HepG2 (cell line): ENCODE measurements around the gene MYO1E. TPM values are rescaled to one million over a fixed set of nuclear protein-coding genes. Genes with fewer than 3 reads are reported as not detected.

Source experiments
- IKZF4 ChIP-seq: sonication (generic); formaldehyde crosslinking; IDR thresholded peaks from 2 replicates; pipeline ENCODE4 v1.5.1; 2020; ENCODE audit warnings: borderline replicate concordance, mild to moderate bottlenecking, low read depth, missing genetic modification reagents; ENCODE audit errors: not compliant biosample characterization
- NRL ChIP-seq: sonication (generic); formaldehyde crosslinking; IDR thresholded peaks from 2 replicates; pipeline ENCODE4 v1.5.0; 2020; ENCODE audit warnings: missing genetic modification reagents, mild to moderate bottlenecking, moderate library complexity, borderline replicate concordance
- TSC22D2 ChIP-seq: sonication (generic); formaldehyde crosslinking; IDR thresholded peaks from 2 replicates; pipeline ENCODE4 v1.5.1; 2020; ENCODE audit warnings: missing genetic modification reagents, mild to moderate bottlenecking, borderline replicate concordance
- ZFP41 ChIP-seq: sonication (generic); formaldehyde crosslinking; IDR thresholded peaks from 2 replicates; pipeline ENCODE4 v1.4.0; 2020; ENCODE audit warnings: mild to moderate bottlenecking, missing genetic modification reagents, borderline replicate concordance
- ZNF251 ChIP-seq: sonication (generic); formaldehyde crosslinking; IDR thresholded peaks from 2 replicates; pipeline ENCODE4 v1.9.0; 2021; ENCODE audit warnings: mild to moderate bottlenecking, missing genetic modification reagents
- ZSCAN31 ChIP-seq: sonication (generic); formaldehyde crosslinking; IDR thresholded peaks from 2 replicates; pipeline ENCODE4 v1.5.0; 2020; ENCODE audit warnings: low read depth, mild to moderate bottlenecking, missing genetic modification reagents
- polyA plus RNA-seq, 8 experiments: library from polyadenylated mRNA; depleted of rRNA in 3 of 8; stranded (reverse) in 7 of 8; unstranded in 1 of 8; fragments of >200 nt; fragmentation: Illumina TruSeq in 4 of 8; extraction: Trizol in 4 of 8; gene quantifications; 2 replicates each; pipeline versions ENCODE4 v1.2.1 to v1.2.3, GENCODE V29; 2011 to 2016; ENCODE audit warnings: low read depth in 4 of 8, missing spikeins in 1 of 8, mixed read lengths in 1 of 8; ENCODE audit not compliant: insufficient read depth in 1 of 8
- total RNA-seq, 5 experiments: library from RNA; depleted of rRNA; stranded (reverse); fragments of >200 nt; fragmentation: Illumina TruSeq; extraction: Trizol; gene quantifications; 2 replicates each; pipeline ENCODE4 v1.2.3, GENCODE V29; 2016; ENCODE audit warnings: low read depth in 1 of 5
- TF ChIP-seq, protein P1 (sequence below): sonication (generic); formaldehyde crosslinking; IDR thresholded peaks from 2 replicates; pipeline ENCODE4 v1.4.0; 2020; ENCODE audit warnings: missing genetic modification reagents
- TF ChIP-seq, protein P2 (sequence below): sonication (generic); formaldehyde crosslinking; IDR thresholded peaks from 2 replicates; pipeline ENCODE4 v1.4.0; 2020; ENCODE audit warnings: mild to moderate bottlenecking, missing genetic modification reagents
- TF ChIP-seq, protein P3 (sequence below): sonication (generic); formaldehyde crosslinking; IDR thresholded peaks from 2 replicates; pipeline ENCODE4 v1.8.0; 2022; ENCODE audit warnings: missing genetic modification reagents, mild to moderate bottlenecking, borderline replicate concordance

MYO1E gene
- total and polyA plus RNA-seq, 2 of the 13 experiments (the other 11 are each of a cell fraction or from before 2014, with no cell fraction given), result 15.7 to 25.1 TPM

DNA sequence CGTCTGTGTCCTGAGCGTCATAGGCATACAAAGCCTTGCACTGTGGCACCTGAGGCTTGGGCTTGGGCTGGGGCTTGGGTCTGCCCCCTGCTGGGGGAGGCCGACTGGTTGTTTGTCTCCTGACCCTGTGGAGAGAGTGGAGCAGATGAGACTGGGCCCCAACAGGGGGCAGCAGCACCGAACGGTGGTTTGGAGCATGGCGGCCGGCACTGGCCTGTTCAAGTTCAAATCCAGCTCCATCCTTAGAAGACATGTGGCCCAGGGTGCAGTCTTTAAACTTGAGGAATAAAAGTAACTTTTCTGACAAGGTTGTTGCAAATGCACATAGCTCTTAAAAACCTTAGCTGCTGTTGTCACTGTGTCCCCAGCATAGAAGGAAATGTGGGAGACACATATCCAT is 234.4 kb downstream of the MYO1E start (continued):
- TF ChIP-seq ZFP41 (no peak), TSC22D2 (CRISPR knock-in tag) (no peak), ZSCAN31 (no peak), IKZF4 (CRISPR knock-in tag) (no peak), NRL (CRISPR knock-in tag) (no peak), ZNF251 (CRISPR knock-in tag) (no peak)
- TF ChIP-seq, protein P1, sequence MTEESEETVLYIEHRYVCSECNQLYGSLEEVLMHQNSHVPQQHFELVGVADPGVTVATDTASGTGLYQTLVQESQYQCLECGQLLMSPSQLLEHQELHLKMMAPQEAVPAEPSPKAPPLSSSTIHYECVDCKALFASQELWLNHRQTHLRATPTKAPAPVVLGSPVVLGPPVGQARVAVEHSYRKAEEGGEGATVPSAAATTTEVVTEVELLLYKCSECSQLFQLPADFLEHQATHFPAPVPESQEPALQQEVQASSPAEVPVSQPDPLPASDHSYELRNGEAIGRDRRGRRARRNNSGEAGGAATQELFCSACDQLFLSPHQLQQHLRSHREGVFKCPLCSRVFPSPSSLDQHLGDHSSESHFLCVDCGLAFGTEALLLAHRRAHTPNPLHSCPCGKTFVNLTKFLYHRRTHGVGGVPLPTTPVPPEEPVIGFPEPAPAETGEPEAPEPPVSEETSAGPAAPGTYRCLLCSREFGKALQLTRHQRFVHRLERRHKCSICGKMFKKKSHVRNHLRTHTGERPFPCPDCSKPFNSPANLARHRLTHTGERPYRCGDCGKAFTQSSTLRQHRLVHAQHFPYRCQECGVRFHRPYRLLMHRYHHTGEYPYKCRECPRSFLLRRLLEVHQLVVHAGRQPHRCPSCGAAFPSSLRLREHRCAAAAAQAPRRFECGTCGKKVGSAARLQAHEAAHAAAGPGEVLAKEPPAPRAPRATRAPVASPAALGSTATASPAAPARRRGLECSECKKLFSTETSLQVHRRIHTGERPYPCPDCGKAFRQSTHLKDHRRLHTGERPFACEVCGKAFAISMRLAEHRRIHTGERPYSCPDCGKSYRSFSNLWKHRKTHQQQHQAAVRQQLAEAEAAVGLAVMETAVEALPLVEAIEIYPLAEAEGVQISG (CRISPR knock-in tag), result 0 out of 2 replicates have a peak, but pooled peaks have one; percentile 20
- TF ChIP-seq, protein P2, sequence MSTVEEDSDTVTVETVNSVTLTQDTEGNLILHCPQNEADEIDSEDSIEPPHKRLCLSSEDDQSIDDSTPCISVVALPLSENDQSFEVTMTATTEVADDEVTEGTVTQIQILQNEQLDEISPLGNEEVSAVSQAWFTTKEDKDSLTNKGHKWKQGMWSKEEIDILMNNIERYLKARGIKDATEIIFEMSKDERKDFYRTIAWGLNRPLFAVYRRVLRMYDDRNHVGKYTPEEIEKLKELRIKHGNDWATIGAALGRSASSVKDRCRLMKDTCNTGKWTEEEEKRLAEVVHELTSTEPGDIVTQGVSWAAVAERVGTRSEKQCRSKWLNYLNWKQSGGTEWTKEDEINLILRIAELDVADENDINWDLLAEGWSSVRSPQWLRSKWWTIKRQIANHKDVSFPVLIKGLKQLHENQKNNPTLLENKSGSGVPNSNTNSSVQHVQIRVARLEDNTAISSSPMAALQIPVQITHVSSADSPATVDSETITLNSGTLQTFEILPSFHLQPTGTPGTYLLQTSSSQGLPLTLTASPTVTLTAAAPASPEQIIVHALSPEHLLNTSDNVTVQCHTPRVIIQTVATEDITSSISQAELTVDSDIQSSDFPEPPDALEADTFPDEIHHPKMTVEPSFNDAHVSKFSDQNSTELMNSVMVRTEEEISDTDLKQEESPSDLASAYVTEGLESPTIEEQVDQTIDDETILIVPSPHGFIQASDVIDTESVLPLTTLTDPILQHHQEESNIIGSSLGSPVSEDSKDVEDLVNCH (CRISPR knock-in tag), result no peak
- TF ChIP-seq, protein P3, sequence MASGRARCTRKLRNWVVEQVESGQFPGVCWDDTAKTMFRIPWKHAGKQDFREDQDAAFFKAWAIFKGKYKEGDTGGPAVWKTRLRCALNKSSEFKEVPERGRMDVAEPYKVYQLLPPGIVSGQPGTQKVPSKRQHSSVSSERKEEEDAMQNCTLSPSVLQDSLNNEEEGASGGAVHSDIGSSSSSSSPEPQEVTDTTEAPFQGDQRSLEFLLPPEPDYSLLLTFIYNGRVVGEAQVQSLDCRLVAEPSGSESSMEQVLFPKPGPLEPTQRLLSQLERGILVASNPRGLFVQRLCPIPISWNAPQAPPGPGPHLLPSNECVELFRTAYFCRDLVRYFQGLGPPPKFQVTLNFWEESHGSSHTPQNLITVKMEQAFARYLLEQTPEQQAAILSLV (CRISPR knock-in tag), result no peak
